ENCODE results near the gene ADCY9.
A peak's percentile ranks its signal among the peaks of the same experiment; 100 is the strongest.

ADCY9 gene

DNA sequence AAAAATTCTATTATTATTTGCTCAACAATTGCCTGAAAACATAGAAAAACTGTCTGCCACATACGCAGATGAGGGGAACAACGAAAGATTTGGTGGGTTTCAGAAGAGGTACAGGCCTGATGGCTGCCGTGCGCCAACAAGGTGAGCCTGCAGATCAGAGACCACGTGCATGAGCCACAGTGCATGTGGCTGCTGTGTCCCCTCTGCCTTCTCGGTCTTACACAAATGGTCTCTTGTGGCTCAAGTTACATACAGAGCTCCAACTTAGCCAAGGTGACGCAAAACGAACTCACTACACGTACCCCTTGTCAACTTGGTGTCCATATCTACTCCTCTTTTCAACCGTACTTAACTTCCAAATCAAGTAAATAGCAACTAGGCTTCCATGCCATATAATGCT is 82.3 kb downstream of the ADCY9 start:
- TF ChIP-seq ZNF585B (tag by site-specific recombination; IDR thresholded peaks at IDR 0.05) = no peak
- TF ChIP-seq, protein P1, sequence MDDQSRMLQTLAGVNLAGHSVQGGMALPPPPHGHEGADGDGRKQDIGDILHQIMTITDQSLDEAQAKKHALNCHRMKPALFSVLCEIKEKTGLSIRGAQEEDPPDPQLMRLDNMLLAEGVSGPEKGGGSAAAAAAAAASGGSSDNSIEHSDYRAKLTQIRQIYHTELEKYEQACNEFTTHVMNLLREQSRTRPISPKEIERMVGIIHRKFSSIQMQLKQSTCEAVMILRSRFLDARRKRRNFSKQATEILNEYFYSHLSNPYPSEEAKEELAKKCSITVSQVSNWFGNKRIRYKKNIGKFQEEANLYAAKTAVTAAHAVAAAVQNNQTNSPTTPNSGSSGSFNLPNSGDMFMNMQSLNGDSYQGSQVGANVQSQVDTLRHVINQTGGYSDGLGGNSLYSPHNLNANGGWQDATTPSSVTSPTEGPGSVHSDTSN (CRISPR knock-in tag; IDR thresholded peaks at IDR 0.05) = no peak
- TF ChIP-seq ZNF571 (tag by site-specific recombination; IDR thresholded peaks at IDR 0.05) = no peak
- TF ChIP-seq ZSCAN4 (tag by site-specific recombination; IDR thresholded peaks at IDR 0.05) = no peak
- TF ChIP-seq ZNF837 (tag by site-specific recombination; IDR thresholded peaks at IDR 0.05) = no peak
- TF ChIP-seq ZNF664 (tag by site-specific recombination; IDR thresholded peaks at IDR 0.05) = no peak
- Histone ChIP-seq H3K4me1 (ENCODE audit: control insufficient read depth, insufficient read depth, low read length) (no peaks in the 10 kb centered on the region), H3K27ac (ENCODE audit: extremely low read depth, low read depth, low read length) (no peak overlapping the region), H3K36me3 (ENCODE audit: control insufficient read depth in 2 of 2, insufficient read depth in 1 of 2, low read length in 2 of 2) (no peaks in the 10 kb centered on the region), H3K4me3 (ENCODE audit: low read depth, low read length) (no peak overlapping the region), H3K9me3 (ENCODE audit: control insufficient read depth, insufficient read depth, low read depth, low read length) (no peaks in the 10 kb centered on the region)
- ChIA-PET CTCF (no interaction called here), POLR2A (no interaction called here)

DNA sequence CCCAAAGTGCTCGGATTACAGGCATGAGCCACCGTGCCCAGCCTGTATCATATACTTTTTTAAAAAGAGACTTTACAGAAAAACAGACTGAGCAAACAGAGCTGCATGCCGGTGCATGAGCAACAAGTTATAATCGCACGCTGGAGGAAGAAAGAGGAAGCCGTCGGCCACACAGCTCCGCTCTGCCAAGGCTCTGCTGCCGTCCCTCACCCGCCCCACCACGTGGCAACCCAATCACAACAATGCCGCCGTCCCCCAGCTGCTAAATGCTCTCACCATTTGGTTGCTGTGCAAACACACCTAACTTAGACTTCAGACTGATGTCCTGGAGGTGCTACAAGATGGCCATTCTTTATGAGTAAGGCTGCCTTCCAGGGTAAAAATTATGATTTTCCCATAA is 83.5 kb downstream of the ADCY9 start:
- H3K9me3 ChIP-seq (ENCODE audit: control insufficient read depth, insufficient read depth, low read depth, low read length) = no peaks in the 10 kb centered on the region
- no peaks in the 10 kb centered on the region for H3K4me1 ChIP-seq (ENCODE audit: control insufficient read depth, insufficient read depth, low read length)
- H3K36me3 ChIP-seq (ENCODE audit: control insufficient read depth in 2 of 2, insufficient read depth in 1 of 2, low read length in 2 of 2) = no peaks in the 10 kb centered on the region
- TF ChIP-seq SCRT2 (tag by site-specific recombination; IDR thresholded peaks at IDR 0.05) = peak; percentile 76
- no peak for TF ChIP-seq ZNF555 (tag by site-specific recombination; conservative IDR thresholded peaks at IDR 0.05)
- 0 out of 2 replicates have a peak, but pooled peaks have one; percentile 9 for TF ChIP-seq SCRT1 (tag by site-specific recombination; IDR thresholded peaks at IDR 0.05; ENCODE audit: borderline replicate concordance)
- ChIA-PET CTCF (no interaction called here), POLR2A (interaction anchor here (0.6 kb wide), 1 partner anchor 9 kb away, joined by 8 read pairs; no protein-coding TSS in a partner anchor)
- no peak overlapping the region for H3K4me3 ChIP-seq (ENCODE audit: low read depth, low read length)
- no peak overlapping the region for H3K27ac ChIP-seq (ENCODE audit: extremely low read depth, low read depth, low read length)

DNA sequence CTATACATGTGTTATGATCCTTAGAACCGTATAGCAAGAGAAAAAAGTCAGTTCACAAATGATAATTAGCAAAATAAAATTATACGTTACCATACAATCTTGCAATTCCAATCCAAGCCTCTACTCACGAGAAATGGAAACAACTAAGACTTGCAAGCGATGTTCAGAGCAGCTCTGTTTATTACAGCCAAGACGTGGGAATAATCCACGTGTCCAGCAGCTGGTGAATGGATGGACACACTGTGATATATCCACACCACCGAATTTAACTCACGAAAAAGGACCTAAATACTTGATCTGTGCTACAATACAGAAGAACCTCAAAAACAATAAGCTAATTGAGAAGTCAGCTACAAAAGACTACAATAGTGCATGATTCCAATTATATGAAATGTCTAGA is 88.1 kb downstream of the ADCY9 start:
- H3K4me1 ChIP-seq (ENCODE audit: control insufficient read depth, insufficient read depth, low read length) = no peaks in the 10 kb centered on the region
- ChIA-PET CTCF (no interaction called here), POLR2A (no interaction called here)
- H3K9me3 ChIP-seq (ENCODE audit: control insufficient read depth, insufficient read depth, low read depth, low read length) = no peaks in the 10 kb centered on the region
- no peak for TF ChIP-seq ZNF394 (tag by site-specific recombination; IDR thresholded peaks at IDR 0.05; ENCODE audit: borderline replicate concordance)
- no peak for TF ChIP-seq ZNF121 (tag by site-specific recombination; IDR thresholded peaks at IDR 0.05)
- TF ChIP-seq KLF8 (tag by site-specific recombination; IDR thresholded peaks at IDR 0.05) = no peak
- TF ChIP-seq ZNF18 (tag by site-specific recombination; IDR thresholded peaks at IDR 0.05) = no peak
- TF ChIP-seq, protein P2, sequence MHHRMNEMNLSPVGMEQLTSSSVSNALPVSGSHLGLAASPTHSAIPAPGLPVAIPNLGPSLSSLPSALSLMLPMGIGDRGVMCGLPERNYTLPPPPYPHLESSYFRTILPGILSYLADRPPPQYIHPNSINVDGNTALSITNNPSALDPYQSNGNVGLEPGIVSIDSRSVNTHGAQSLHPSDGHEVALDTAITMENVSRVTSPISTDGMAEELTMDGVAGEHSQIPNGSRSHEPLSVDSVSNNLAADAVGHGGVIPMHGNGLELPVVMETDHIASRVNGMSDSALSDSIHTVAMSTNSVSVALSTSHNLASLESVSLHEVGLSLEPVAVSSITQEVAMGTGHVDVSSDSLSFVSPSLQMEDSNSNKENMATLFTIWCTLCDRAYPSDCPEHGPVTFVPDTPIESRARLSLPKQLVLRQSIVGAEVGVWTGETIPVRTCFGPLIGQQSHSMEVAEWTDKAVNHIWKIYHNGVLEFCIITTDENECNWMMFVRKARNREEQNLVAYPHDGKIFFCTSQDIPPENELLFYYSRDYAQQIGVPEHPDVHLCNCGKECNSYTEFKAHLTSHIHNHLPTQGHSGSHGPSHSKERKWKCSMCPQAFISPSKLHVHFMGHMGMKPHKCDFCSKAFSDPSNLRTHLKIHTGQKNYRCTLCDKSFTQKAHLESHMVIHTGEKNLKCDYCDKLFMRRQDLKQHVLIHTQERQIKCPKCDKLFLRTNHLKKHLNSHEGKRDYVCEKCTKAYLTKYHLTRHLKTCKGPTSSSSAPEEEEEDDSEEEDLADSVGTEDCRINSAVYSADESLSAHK (tag by site-specific recombination; IDR thresholded peaks at IDR 0.05) = no peak
- TF ChIP-seq OSR2 (tag by site-specific recombination; IDR thresholded peaks at IDR 0.05) = no peak
- TF ChIP-seq MEIS1 (CRISPR knock-in tag; IDR thresholded peaks at IDR 0.05; ENCODE audit: borderline replicate concordance) = no peak
- no peak for TF ChIP-seq ZNF555 (tag by site-specific recombination; conservative IDR thresholded peaks at IDR 0.05)
- no peak for TF ChIP-seq ZBTB17 (tag by site-specific recombination; IDR thresholded peaks at IDR 0.05)
- no peak for TF ChIP-seq ZNF777 (tag by site-specific recombination; IDR thresholded peaks at IDR 0.05; ENCODE audit: borderline replicate concordance)
- TF ChIP-seq KLF16 (tag by site-specific recombination; IDR thresholded peaks at IDR 0.05) = no peak
- TF ChIP-seq, protein P3, sequence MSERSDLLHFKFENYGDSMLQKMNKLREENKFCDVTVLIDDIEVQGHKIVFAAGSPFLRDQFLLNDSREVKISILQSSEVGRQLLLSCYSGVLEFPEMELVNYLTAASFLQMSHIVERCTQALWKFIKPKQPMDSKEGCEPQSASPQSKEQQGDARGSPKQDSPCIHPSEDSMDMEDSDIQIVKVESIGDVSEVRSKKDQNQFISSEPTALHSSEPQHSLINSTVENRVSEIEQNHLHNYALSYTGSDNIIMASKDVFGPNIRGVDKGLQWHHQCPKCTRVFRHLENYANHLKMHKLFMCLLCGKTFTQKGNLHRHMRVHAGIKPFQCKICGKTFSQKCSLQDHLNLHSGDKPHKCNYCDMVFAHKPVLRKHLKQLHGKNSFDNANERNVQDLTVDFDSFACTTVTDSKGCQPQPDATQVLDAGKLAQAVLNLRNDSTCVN (tag by site-specific recombination; optimal IDR thresholded peaks at IDR 0.05) = no peak
- H3K4me3 ChIP-seq (ENCODE audit: low read depth, low read length) = no peak overlapping the region
- H3K27ac ChIP-seq (ENCODE audit: extremely low read depth, low read depth, low read length) = no peak overlapping the region
- no peaks in the 10 kb centered on the region for H3K36me3 ChIP-seq (ENCODE audit: control insufficient read depth in 2 of 2, insufficient read depth in 1 of 2, low read length in 2 of 2)
